GM12864 (cell line): ENCODE measurements around the gene UBE2M.

ENCODE experiments used
- DNase-seq: peaks from one replicate; pipeline ENCODE4 v3.0.0-alpha.2; 2011; ENCODE audit warnings: low read depth
- H3K4me3 ChIP-seq: 2 replicates; pipeline ENCODE4 v1.5.1; 2011; ENCODE audit warnings: mild to moderate bottlenecking, low read depth, low read length, control low read depth
- TF ChIP-seq, protein P1 (sequence below): IDR thresholded peaks from 2 replicates; pipeline ENCODE4 v1.5.1; 2011; ENCODE audit warnings: low read depth, mild to moderate bottlenecking, moderate library complexity, low read length, control low read depth, inconsistent platforms; ENCODE audit errors: missing control alignments

Gene UBE2M

DNA sequence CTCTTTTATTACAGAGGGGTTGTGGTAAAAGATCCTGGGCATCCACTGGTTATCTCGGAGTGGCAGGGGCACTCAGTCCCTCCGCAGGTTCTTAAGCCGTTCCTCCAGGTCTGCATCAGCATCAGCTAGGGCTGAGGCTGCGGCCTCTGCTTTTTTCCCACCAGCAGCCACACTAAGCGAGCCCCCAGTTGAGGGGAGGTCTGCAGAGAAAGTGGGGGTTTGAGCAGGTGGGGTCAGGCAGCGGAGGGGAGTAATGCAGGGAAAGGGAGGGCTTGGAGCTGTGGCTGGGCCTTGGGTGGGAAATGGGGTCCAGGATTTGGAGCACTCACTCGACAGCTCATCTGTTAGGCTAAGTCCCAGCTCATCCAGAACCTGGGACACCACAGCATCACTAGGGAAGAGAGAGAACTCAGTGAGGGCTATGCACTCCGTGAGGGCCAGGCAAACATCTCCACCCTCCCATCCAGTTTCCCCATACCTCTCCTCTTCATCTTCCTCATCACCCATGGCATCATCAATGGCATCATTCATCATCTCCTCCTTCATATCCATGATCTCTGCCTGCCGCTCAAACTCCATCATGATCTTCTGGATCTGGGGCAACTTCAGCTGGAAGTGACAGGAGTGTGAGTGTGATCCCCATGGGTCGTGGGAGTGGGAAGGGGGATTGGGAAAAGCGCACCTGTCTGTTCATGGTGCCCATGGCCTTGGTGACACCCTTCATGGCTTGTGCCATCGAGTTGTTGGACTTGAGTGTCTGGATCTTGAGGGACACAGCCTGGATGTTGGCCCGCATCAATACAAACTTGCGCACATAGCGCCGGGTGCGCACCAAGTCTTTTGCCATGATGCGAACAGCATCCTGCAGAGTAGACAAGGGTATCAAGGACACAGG is 6.6 kb downstream of the UBE2M start:
- no peak for DNase-seq
- no peak overlapping the region for H3K4me3 ChIP-seq
- TF ChIP-seq, protein P1, sequence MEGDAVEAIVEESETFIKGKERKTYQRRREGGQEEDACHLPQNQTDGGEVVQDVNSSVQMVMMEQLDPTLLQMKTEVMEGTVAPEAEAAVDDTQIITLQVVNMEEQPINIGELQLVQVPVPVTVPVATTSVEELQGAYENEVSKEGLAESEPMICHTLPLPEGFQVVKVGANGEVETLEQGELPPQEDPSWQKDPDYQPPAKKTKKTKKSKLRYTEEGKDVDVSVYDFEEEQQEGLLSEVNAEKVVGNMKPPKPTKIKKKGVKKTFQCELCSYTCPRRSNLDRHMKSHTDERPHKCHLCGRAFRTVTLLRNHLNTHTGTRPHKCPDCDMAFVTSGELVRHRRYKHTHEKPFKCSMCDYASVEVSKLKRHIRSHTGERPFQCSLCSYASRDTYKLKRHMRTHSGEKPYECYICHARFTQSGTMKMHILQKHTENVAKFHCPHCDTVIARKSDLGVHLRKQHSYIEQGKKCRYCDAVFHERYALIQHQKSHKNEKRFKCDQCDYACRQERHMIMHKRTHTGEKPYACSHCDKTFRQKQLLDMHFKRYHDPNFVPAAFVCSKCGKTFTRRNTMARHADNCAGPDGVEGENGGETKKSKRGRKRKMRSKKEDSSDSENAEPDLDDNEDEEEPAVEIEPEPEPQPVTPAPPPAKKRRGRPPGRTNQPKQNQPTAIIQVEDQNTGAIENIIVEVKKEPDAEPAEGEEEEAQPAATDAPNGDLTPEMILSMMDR: no peak

DNA sequence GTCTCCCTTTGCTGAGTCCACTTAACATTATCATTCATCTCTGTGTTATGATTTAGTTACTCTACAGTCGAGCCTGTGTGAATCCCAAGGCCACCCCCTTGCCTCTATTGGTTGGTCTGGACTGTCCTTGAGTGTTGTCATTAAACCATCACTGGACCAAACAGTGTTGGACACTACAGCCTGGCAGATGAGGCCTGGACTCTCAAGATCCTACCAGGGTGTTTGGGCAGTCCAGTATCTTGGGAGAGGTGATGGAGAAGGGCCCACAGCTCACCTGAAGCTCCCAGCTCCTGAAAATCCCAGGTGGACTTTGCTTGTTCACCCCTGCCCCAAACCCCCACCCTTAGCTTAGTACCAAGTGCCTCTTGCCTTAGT is 7.3 kb downstream of the UBE2M start:
- no peak for DNase-seq
- TF ChIP-seq, protein P1: no peak

DNA sequence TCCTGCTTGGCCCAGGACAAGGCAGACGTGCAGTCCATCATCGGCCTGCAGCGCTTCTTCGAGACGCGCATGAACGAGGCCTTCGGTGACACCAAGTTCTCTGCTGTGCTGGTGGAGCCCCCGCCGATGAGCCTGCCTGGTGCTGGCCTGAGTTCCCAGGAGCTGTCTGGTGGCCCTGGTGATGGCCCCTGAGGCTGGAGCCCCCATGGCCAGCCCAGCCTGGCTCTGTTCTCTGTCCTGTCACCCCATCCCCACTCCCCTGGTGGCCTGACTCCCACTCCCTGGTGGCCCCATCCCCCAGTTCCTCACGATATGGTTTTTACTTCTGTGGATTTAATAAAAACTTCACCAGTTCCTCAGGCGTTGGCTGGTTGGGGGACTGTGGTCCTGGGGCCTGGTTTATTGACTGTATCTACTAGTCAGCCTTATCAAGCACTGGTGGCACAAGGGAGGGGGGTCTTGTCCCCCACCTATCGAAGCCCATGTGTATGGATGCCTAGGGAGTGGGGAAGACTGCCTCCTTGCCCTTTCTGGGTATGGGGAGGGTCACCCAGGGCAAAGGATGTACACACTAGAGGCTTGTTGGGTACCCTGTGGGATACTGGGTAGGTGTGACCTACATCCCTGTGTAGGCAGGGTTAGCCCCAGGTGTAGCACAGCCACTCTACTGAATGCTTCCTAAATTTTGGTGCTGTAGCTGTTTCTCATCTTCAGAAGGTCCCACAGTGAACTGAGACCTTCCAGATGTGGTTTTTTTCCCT is 7.9 kb downstream of the UBE2M start:
- no peak for DNase-seq
- TF ChIP-seq, protein P1: no peak
- H3K4me3 ChIP-seq: no peak overlapping the region

More for the DNA sequence above, 7.3 kb downstream of the UBE2M start:
- H3K4me3 ChIP-seq: no peak overlapping the region

DNA sequence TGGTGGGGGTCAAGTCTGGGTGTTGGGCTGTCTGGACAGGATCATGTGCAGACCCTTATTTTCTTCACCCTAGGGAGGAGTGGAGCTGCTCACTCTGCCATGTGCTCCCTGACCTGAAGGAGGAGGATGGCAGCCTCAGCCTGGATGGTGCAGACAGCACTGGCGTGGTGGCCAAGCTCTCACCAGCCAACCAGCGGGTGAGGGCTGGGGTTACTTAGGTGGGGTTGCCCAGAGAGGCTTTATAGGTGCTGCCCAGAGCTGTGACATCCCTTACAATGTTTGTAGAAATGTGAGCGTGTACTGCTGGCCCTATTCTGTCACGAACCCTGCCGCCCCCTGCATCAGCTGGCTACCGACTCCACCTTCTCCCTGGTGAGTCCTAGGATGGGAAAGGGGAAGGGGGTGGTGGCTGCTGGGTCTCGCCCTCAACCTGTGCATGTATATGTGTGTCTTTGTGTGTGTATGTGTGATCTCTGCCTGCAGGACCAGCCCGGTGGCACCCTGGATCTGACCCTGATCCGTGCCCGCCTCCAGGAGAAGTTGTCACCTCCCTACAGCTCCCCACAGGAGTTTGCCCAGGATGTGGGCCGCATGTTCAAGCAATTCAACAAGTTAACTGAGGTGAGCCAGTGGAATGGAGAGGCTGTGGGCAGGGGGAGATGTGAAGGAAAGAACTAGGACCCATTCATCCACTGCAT is 8.6 kb downstream of the UBE2M start:
- TF ChIP-seq, protein P1: no peak
- no peak overlapping the region for H3K4me3 ChIP-seq
- no peak for DNase-seq

DNA sequence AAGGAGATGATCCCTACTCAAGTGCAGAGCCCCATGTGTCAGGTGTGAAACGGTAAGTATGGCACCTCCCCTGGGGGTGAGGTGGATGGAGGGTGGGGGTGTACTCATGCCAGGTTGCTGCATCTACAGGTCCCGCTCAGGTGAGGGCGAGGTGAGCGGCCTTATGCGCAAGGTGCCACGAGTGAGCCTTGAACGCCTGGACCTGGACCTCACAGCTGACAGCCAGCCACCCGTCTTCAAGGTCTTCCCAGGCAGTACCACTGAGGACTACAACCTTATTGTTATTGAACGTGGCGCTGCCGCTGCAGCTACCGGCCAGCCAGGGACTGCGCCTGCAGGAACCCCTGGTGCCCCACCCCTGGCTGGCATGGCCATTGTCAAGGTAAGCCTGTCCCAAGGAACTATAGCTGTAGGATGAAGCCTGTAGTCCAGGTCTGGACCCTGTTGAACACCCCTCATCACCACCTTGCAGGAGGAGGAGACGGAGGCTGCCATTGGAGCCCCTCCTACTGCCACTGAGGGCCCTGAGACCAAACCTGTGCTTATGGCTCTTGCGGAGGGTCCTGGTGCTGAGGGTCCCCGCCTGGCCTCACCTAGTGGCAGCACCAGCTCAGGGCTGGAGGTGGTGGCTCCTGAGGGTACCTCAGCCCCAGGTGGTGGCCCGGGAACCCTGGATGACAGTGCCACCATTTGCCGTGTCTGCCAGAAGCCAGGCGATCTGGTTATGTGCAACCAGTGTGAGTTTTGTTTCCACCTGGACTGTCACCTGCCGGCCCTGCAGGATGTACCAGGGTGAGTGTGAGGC is 9.3 kb downstream of the UBE2M start:
- TF ChIP-seq, protein P1: no peak
- H3K4me3 ChIP-seq: no peak overlapping the region
- DNase-seq: no peak
